ENCODE results near the gene CHP2.

- no peak for TF ChIP-seq CTCF (IDR thresholded peaks at IDR 0.05)
- no peak for TF ChIP-seq EZH2 (IDR thresholded peaks at IDR 0.05; ENCODE audit: borderline replicate concordance, insufficient read depth, low read depth, low read length, poor library complexity, severe bottlenecking)
Observed at GRCh38 chr16:23771027-23771426, 16.2 kb downstream of the CHP2 start.

All from B cell (primary cell).